WTC11 (cell line): ENCODE data around the gene ITPR2. TPM values are rescaled to one million over a fixed set of nuclear protein-coding genes. Genes with fewer than 3 reads are reported as not detected.

Experiments
- ATAC-seq: fragments of 200-7000 bp; cut with Tn5 transposase; 2 replicates; pipeline ENCODE4 v1.10.0; 2021; ENCODE audit warnings: mild to moderate bottlenecking, moderate library complexity
- CTCF ChIA-PET: fragments of 300-600 bp; sonication (Branson Sonifier 250); formaldehyde crosslinking; loops from one replicate; lab custom pipeline; 2021; ENCODE audit warnings: antibody characterized with exemption; lab: Charles Lee
- POLR2A ChIA-PET: fragments of 350-600 bp; sonication (Branson Sonifier 250); formaldehyde crosslinking; loops from one replicate; lab custom pipeline; 2021; ENCODE audit warnings: antibody characterized with exemption; lab: Charles Lee
- DNase-seq: peaks from one replicate; pipeline ENCODE4 v3.0.0; 2021; ENCODE audit warnings: low spot score
- H3K27ac Mint-ChIP-seq: 2 replicates; pipeline ENCODE4 v1.8.0; 2021; ENCODE audit warnings: mixed read lengths
- H3K27me3 Mint-ChIP-seq: 2 replicates; pipeline ENCODE4 v1.8.0; 2021; ENCODE audit warnings: low read depth, mild to moderate bottlenecking, moderate library complexity, mixed read lengths
- H3K36me3 Mint-ChIP-seq: 2 replicates; pipeline ENCODE4 v1.8.0; 2021; ENCODE audit warnings: mixed read lengths
- H3K4me1 Mint-ChIP-seq: 2 replicates; pipeline ENCODE4 v1.8.0; 2022; ENCODE audit warnings: mixed read lengths
- H3K4me3 Mint-ChIP-seq: 2 replicates; pipeline ENCODE4 v1.8.0; 2021; ENCODE audit warnings: mild to moderate bottlenecking, moderate library complexity, mixed read lengths
- H3K9me3 Mint-ChIP-seq: 2 replicates; pipeline ENCODE4 v1.8.0; 2021; ENCODE audit warnings: mixed read lengths
- AR ChIP-seq: fragments of 250-450 bp; sonication (Bioruptor Pico); IDR thresholded peaks from 2 replicates; pipeline ENCODE4 v1.9.0; 2021; ENCODE audit warnings: mild to moderate bottlenecking
- ARID4B ChIP-seq: sonication (generic); formaldehyde crosslinking; IDR thresholded peaks from 2 replicates; pipeline ENCODE4 v1.8.0; 2023; ENCODE audit warnings: missing genetic modification reagents, mild to moderate bottlenecking, borderline replicate concordance
- ATF1 ChIP-seq: sonication (generic); formaldehyde crosslinking; IDR thresholded peaks from 2 replicates; pipeline ENCODE4 v1.8.1; 2023; ENCODE audit warnings: mild to moderate bottlenecking, moderate library complexity, missing genetic modification reagents
- ATF2 ChIP-seq: sonication (generic); formaldehyde crosslinking; IDR thresholded peaks from 2 replicates; pipeline ENCODE4 v1.8.1; 2022; ENCODE audit warnings: low read depth, missing genetic modification reagents, borderline replicate concordance
- CREB1 ChIP-seq: sonication (generic); formaldehyde crosslinking; IDR thresholded peaks from 2 replicates; pipeline ENCODE4 v1.8.0; 2023; ENCODE audit warnings: mild to moderate bottlenecking, missing genetic modification reagents
- E2F4 ChIP-seq: sonication (generic); formaldehyde crosslinking; IDR thresholded peaks from 2 replicates; pipeline ENCODE4 v1.8.1; 2022; ENCODE audit warnings: low read depth, mild to moderate bottlenecking, moderate library complexity, missing genetic modification reagents, borderline replicate concordance
- FOXK1 ChIP-seq: sonication (generic); formaldehyde crosslinking; IDR thresholded peaks from 2 replicates; pipeline ENCODE4 v1.8.0; 2022; ENCODE audit warnings: mild to moderate bottlenecking, moderate library complexity, missing genetic modification reagents
- GRHL2 ChIP-seq: fragments of 250-450 bp; sonication (Bioruptor Pico); IDR thresholded peaks from 2 replicates; pipeline ENCODE4 v1.8.0; 2022; ENCODE audit warnings: mild to moderate bottlenecking, moderate library complexity; ENCODE audit not compliant: insufficient replicate concordance, severe bottlenecking
- HMGXB4 ChIP-seq: sonication (generic); formaldehyde crosslinking; IDR thresholded peaks from 2 replicates; pipeline ENCODE4 v1.8.1; 2023; ENCODE audit warnings: mild to moderate bottlenecking, moderate library complexity, missing genetic modification reagents
- MAX ChIP-seq: sonication (generic); formaldehyde crosslinking; IDR thresholded peaks from 2 replicates; pipeline ENCODE4 v1.8.0; 2022; ENCODE audit warnings: mild to moderate bottlenecking, missing genetic modification reagents
- NFYB ChIP-seq: sonication (generic); formaldehyde crosslinking; conservative IDR thresholded peaks from 2 replicates; pipeline ENCODE4 v1.8.0; 2022; ENCODE audit warnings: low read depth, missing genetic modification reagents
- NR2C2 ChIP-seq: sonication (generic); formaldehyde crosslinking; IDR thresholded peaks from 2 replicates; pipeline ENCODE4 v1.8.0; 2022; ENCODE audit warnings: mild to moderate bottlenecking, missing genetic modification reagents
- NR3C1 ChIP-seq: sonication (generic); formaldehyde crosslinking; conservative IDR thresholded peaks from 2 replicates; pipeline ENCODE4 v1.8.1; 2023; ENCODE audit warnings: low read depth, mild to moderate bottlenecking, missing genetic modification reagents
- OVOL2 ChIP-seq: fragments of 250-450 bp; sonication (Bioruptor Pico); IDR thresholded peaks from 2 replicates; pipeline ENCODE4 v1.9.0; 2021; ENCODE audit warnings: mild to moderate bottlenecking, borderline replicate concordance
- USF1 ChIP-seq: sonication (generic); formaldehyde crosslinking; IDR thresholded peaks from 2 replicates; pipeline ENCODE4 v1.8.0; 2022; ENCODE audit warnings: mild to moderate bottlenecking, missing genetic modification reagents
- ZBTB21 ChIP-seq: sonication (generic); formaldehyde crosslinking; IDR thresholded peaks from 2 replicates; pipeline ENCODE4 v1.8.1; 2023; ENCODE audit warnings: mild to moderate bottlenecking, missing genetic modification reagents, borderline replicate concordance
- ZNF219 ChIP-seq: sonication (generic); formaldehyde crosslinking; IDR thresholded peaks from 2 replicates; pipeline ENCODE4 v1.8.0; 2023; ENCODE audit warnings: missing genetic modification reagents, mild to moderate bottlenecking, borderline replicate concordance
- ZNF263 ChIP-seq: sonication (generic); formaldehyde crosslinking; IDR thresholded peaks from 2 replicates; pipeline ENCODE4 v1.8.1; 2022; ENCODE audit warnings: low read depth, mild to moderate bottlenecking, moderate library complexity, missing genetic modification reagents
- ZNF281 ChIP-seq: sonication (generic); formaldehyde crosslinking; IDR thresholded peaks from 2 replicates; pipeline ENCODE4 v1.8.0; 2023; ENCODE audit warnings: mild to moderate bottlenecking, missing genetic modification reagents
- ZNF396 ChIP-seq: fragments of 250-450 bp; sonication (Bioruptor Pico); IDR thresholded peaks from 2 replicates; pipeline ENCODE4 v1.8.0; 2021; ENCODE audit warnings: mild to moderate bottlenecking, moderate library complexity, borderline replicate concordance
- ZNF416 ChIP-seq: fragments of 250-450 bp; sonication (Bioruptor Pico); IDR thresholded peaks from 2 replicates; pipeline ENCODE4 v1.9.0; 2021; ENCODE audit warnings: mild to moderate bottlenecking, inconsistent platforms
- ZNF671 ChIP-seq: fragments of 250-450 bp; sonication (Bioruptor Pico); IDR thresholded peaks from 2 replicates; pipeline ENCODE4 v1.8.0; 2021; ENCODE audit warnings: mild to moderate bottlenecking
- total RNA-seq: library from RNA; stranded (reverse); gene quantifications from 3 replicates; pipeline ENCODE4 v1.2.3, GENCODE V29; 2021

ITPR2 gene
- total RNA-seq, 1 experiment from 2014 or later, result 50.7 TPM

GRCh38 chr12:26648584-26648983, 184.4 kb downstream of the ITPR2 start (continued):
- no peak for TF ChIP-seq AR
- no peak for TF ChIP-seq ZNF396
- TF ChIP-seq ATF1 (CRISPR knock-in tag), result no peak
- no peak for TF ChIP-seq ZNF671 (CRISPR knock-in tag)
- TF ChIP-seq OVOL2 (CRISPR knock-in tag), result no peak
- TF ChIP-seq GRHL2 (CRISPR knock-in tag), result no peak
- TF ChIP-seq ZBTB21, result no peak
- no peak for TF ChIP-seq ZNF263 (CRISPR knock-in tag)
- TF ChIP-seq NFYB (CRISPR knock-in tag), result no peak
- TF ChIP-seq FOXK1 (CRISPR knock-in tag), result no peak
- no peak for TF ChIP-seq ZNF281
- no peak for TF ChIP-seq E2F4 (CRISPR knock-in tag)
- TF ChIP-seq, all 79 proteins: peak for 0

GRCh38 chr12:26648066-26648465, 184.9 kb downstream of the ITPR2 start:
- no peak overlapping the region for H3K4me3 Mint-ChIP-seq
- no peak for DNase-seq
- ATAC-seq, result no peak
- H3K4me1 Mint-ChIP-seq, result peaks cover 48% of the 10 kb centered on the region
- ChIA-PET POLR2A (no interaction called here), CTCF (no interaction called here)
- no peak overlapping the region for H3K27ac Mint-ChIP-seq
- peaks cover 45% of the 10 kb centered on the region for H3K36me3 Mint-ChIP-seq
- H3K9me3 Mint-ChIP-seq, result peaks cover 26% of the 10 kb centered on the region
- no peaks in the 10 kb centered on the region for H3K27me3 Mint-ChIP-seq
- TF ChIP-seq HMGXB4 (CRISPR knock-in tag) (no peak), MAX (CRISPR knock-in tag) (no peak), CREB1 (no peak), NR3C1 (CRISPR knock-in tag) (no peak), ARID4B (no peak), ZNF416 (CRISPR knock-in tag) (no peak), NR2C2 (CRISPR knock-in tag) (no peak), USF1 (CRISPR knock-in tag) (no peak), ATF2 (no peak), ZNF219 (no peak)
